GM10248 (cell line): ENCODE data around the gene DXO.

Source experiments
- CTCF ChIA-PET: fragments of 300-600 bp; sonication (Branson Sonifier 250); formaldehyde crosslinking; extraction: SDS; loops from one replicate; lab custom pipeline; 2021; ENCODE audit warnings: antibody characterized with exemption; lab: Yijun Ruan, JAX
- POLR2A ChIA-PET: fragments of 350-650 bp; sonication (Branson Sonifier 250); formaldehyde crosslinking; extraction: SDS; loops from one replicate; lab custom pipeline; 2020; ENCODE audit warnings: antibody characterized with exemption; lab: Yijun Ruan, JAX
- DNase-seq: peaks from one replicate; pipeline ENCODE4 v3.0.0; 2012; ENCODE audit errors: extremely low spot score
- TF ChIP-seq, protein P1 (sequence below): IDR thresholded peaks from 2 replicates; pipeline ENCODE4 v1.5.1; 2012; ENCODE audit warnings: mild to moderate bottlenecking, low read depth; ENCODE audit errors: extremely low read depth, missing control alignments, control extremely low read depth

DXO gene

GRCh38 chr6:31952140-31952805 is 19.7 kb downstream of the DXO start:
- peak; percentile 46 for DNase-seq
- ChIA-PET POLR2A (interaction anchor here (0.6 kb wide), 1 partner anchor 138 kb away, joined by 5 read pairs; no protein-coding TSS in a partner anchor), CTCF (interaction anchor here (0.6 to 5.0 kb wide), 30 partner anchors 9 to 409 kb away, joined by 3 to 35 read pairs (median 4); partner anchors contain the start of genes DXO, LY6G5C and LY6G6F)
- TF ChIP-seq, protein P1, sequence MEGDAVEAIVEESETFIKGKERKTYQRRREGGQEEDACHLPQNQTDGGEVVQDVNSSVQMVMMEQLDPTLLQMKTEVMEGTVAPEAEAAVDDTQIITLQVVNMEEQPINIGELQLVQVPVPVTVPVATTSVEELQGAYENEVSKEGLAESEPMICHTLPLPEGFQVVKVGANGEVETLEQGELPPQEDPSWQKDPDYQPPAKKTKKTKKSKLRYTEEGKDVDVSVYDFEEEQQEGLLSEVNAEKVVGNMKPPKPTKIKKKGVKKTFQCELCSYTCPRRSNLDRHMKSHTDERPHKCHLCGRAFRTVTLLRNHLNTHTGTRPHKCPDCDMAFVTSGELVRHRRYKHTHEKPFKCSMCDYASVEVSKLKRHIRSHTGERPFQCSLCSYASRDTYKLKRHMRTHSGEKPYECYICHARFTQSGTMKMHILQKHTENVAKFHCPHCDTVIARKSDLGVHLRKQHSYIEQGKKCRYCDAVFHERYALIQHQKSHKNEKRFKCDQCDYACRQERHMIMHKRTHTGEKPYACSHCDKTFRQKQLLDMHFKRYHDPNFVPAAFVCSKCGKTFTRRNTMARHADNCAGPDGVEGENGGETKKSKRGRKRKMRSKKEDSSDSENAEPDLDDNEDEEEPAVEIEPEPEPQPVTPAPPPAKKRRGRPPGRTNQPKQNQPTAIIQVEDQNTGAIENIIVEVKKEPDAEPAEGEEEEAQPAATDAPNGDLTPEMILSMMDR, result peak; percentile 70

- POLR2A ChIA-PET, result no interaction called here
- no peak for DNase-seq
- TF ChIP-seq, protein P1, result no peak
- CTCF ChIA-PET, result interaction anchor here (1.1 to 5.0 kb wide), 2 partner anchors 10 to 22 kb away, joined by 3 to 35 read pairs; partner anchors contain the start of gene DXO
Measured at GRCh38 chr6:31949926-31950548, 21.9 kb downstream of the DXO start.

GRCh38 chr6:31948753-31949413 is 23.1 kb downstream of the DXO start:
- TF ChIP-seq, protein P1, result no peak
- ChIA-PET POLR2A (no interaction called here), CTCF (interaction anchor here (1.3 kb wide), 1 partner anchor 28 kb away, joined by 4 read pairs; no protein-coding TSS in a partner anchor)
- DNase-seq, result no peak

DNA sequence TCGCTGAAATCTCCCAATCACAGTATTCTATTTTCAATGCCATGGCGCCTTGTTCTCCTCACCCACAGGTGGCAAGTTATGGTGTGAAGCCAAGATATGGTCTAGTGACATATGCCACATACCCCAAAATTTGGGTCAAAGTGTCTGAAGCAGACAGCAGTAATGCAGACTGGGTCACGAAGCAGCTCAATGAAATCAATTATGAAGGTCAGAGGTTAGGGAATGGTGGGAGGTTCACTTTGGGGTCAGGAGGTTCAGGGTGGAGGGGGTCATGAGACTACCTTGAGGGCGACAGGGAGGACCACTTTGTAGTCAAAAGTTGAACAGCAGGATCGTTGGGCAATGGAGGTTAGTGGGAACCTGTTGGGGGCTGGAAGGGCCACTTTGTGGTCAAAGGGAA is 23.6 kb downstream of the DXO start:
- TF ChIP-seq, protein P1, result no peak
- ChIA-PET POLR2A (no interaction called here), CTCF (interaction anchor here (1.3 kb wide), 1 partner anchor 27 kb away, joined by 4 read pairs; no protein-coding TSS in a partner anchor)

DNA sequence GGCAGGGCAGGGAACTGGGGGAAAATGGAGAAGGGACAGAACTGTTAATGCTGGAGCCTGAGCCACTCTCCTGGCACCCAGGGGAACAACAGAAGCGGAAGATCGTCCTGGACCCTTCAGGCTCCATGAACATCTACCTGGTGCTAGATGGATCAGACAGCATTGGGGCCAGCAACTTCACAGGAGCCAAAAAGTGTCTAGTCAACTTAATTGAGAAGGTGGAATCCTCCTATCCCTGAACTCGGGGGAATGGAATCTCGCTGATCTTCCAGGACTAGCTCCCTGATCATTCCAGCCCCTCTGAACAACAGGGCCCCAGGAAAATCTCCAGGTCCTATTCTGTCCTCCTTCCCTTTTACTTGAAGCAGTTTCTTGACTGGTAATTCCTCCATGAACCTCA is 24.1 kb downstream of the DXO start:
- POLR2A ChIA-PET, result no interaction called here
- CTCF ChIA-PET, result interaction anchor here (1.3 kb wide), 1 partner anchor 27 kb away, joined by 4 read pairs; no protein-coding TSS in a partner anchor
- TF ChIP-seq, protein P1, result no peak
- DNase-seq, result no peak

More for the DNA sequence above, 23.6 kb downstream of the DXO start:
- no peak for DNase-seq

DNA sequence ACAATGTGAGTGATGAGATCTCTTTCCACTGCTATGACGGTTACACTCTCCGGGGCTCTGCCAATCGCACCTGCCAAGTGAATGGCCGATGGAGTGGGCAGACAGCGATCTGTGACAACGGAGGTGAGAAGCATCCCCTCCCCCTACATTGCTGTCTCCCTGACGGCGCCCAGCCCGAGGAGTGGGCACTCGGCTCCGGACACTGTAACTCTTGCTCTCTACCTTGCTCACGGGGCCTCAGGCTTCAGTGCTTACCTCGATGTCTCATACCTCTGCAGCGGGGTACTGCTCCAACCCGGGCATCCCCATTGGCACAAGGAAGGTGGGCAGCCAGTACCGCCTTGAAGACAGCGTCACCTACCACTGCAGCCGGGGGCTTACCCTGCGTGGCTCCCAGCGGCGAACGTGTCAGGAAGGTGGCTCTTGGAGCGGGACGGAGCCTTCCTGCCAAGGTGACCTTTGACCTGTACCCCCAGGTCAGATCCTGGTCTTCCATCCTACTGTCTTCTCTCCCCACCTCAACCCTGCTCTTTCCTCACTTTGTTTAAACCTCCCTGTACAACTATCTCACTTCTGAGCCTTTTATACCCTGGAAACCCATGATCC is 24.8 kb downstream of the DXO start:
- ChIA-PET CTCF (no interaction called here), POLR2A (no interaction called here)
- TF ChIP-seq, protein P1, result no peak
- DNase-seq, result no peak
